Measurements from ENCODE around the gene NPTXR. TPM values are rescaled to one million over a fixed set of nuclear protein-coding genes. Genes with fewer than 3 reads are reported as not detected.
A peak's percentile ranks its signal among the peaks of the same experiment; 100 is the strongest.

Gene NPTXR
- total RNA-seq, 2 experiments from 2014 or later, result 4.2 to 4.6 TPM

DNA sequence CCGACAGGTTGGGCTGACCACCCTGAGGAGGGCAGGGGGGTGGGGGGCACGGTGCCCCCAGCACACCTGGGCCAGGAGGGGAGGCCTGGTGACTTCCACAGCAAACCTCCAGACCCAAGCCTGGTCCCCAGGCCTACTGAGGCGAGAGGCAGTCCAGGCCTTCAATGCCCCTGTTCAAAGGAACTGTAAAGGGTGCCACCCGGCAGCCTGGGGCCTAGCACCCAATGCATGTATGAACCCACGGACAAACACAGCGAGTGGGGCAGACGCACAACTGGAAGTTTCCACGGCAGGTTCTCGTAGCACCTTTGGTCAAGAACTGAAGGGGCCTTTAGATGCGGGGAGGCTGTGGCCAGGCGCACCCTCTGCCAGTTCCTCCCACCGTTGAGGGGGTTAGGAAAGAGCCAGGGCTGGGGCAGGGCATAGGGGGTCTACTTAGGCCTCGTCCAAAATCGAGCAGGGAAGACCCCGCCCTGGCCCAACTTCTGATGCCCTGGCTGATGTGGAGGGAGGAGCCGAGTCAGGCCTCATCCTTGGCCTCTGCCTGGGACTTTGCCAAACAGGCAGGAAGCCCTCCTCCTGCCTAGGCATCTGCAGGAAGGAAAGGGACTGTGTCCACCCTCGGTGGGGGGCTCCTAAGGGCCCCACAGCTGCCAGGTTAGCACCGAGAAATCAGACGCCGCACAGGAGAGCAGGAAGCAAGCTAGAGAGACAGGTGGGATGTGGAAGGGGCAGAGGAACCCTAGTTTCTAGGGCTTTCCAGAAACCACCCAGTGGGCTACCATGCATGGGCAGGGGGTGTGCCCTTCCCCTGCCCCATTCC is 21.6 kb upstream of the NPTXR start:
- POLR2A ChIA-PET, result no interaction called here
- Histone ChIP-seq H3K36me3 (ENCODE audit: insufficient read depth, low read length) (peaks cover 36% of the 10 kb centered on the region), H3K9me3 (ENCODE audit: control insufficient read depth in 1 of 2, insufficient read depth in 1 of 2, low read length in 2 of 2) (no peaks in the 10 kb centered on the region), H3K27me3 (ENCODE audit: control insufficient read depth in 1 of 2, insufficient read depth in 2 of 2, low read length in 2 of 2) (no peaks in the 10 kb centered on the region), H3K4me3 (ENCODE audit: low read length) (no peak overlapping the region), H3K4me1 (ENCODE audit: insufficient read depth, low read length) (peaks cover 43% of the 10 kb centered on the region), H3K27ac (ENCODE audit: low read depth in 1 of 2, low read length in 2 of 2) (no peak overlapping the region)
- Mint-ChIP-seq H3K27ac (no peak overlapping the region), H3K4me1 (ENCODE audit: low read depth) (peaks cover 26% of the 10 kb centered on the region), H3K27me3 (no peaks in the 10 kb centered on the region), H3K36me3 (ENCODE audit: low read depth) (peaks cover 24% of the 10 kb centered on the region), H3K9me3 (no peaks in the 10 kb centered on the region), H3K4me3 (no peak overlapping the region)
- DNase-seq (peak in 2 of 14 experiments; percentile 9 to 30), ATAC-seq (ENCODE audit: poor library complexity) (no peak)
- CTCF ChIA-PET, result no interaction called here
- TF ChIP-seq, protein P1, sequence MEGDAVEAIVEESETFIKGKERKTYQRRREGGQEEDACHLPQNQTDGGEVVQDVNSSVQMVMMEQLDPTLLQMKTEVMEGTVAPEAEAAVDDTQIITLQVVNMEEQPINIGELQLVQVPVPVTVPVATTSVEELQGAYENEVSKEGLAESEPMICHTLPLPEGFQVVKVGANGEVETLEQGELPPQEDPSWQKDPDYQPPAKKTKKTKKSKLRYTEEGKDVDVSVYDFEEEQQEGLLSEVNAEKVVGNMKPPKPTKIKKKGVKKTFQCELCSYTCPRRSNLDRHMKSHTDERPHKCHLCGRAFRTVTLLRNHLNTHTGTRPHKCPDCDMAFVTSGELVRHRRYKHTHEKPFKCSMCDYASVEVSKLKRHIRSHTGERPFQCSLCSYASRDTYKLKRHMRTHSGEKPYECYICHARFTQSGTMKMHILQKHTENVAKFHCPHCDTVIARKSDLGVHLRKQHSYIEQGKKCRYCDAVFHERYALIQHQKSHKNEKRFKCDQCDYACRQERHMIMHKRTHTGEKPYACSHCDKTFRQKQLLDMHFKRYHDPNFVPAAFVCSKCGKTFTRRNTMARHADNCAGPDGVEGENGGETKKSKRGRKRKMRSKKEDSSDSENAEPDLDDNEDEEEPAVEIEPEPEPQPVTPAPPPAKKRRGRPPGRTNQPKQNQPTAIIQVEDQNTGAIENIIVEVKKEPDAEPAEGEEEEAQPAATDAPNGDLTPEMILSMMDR (IDR thresholded peaks at IDR 0.05), result no peak
- intact Hi-C loops (cut with DNase I, micrococcal nuclease), result loop anchor here in 1 of 2 experiments (5.0 kb wide), 1 partner anchor 62 kb away; no protein-coding TSS in a partner anchor

DNA sequence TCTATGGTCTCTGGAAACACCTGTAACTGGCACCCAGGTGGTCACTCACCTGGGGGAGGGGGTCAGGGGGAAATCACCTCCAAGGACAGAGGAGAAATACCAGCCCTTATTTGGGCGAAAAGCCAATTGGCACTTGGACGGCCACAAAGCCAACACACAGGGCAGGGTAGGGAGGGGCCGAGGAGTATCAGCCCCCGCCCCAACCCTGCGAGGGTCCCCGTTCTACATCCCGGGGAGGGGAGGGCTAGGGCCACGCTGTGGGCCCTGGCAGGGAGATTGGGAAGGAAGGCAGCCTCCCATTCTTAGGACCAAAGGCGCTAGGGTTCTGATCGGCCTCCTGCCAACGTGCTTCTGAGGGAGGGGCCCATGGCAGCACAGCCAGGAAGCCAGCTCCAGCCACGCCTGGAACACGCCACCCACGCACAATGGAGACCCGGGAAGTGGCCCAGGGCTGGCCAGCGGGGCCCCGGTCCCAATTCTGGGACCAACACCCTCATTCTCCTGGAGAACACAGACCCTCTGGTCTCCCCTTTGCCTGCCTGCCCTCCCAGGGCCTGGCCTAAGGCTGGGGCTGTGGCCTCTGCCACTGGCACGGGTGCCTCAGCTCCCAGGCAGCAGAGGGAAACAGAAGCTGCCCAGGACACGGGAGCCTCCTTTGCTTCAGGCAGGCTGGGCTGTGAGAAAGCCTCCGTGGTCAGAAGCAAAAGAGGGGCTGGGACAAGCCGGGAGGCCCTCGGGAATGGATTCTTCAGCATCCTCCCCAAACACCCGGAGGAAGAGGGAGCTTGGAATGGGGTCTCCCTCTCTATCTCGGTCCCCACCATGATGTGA is 20.7 kb upstream of the NPTXR start:
- TF ChIP-seq, protein P1 (IDR thresholded peaks at IDR 0.05), result no peak
- Histone ChIP-seq H3K4me1 (ENCODE audit: insufficient read depth, low read length) (peaks cover 39% of the 10 kb centered on the region), H3K9me3 (ENCODE audit: control insufficient read depth in 1 of 2, insufficient read depth in 1 of 2, low read length in 2 of 2) (no peaks in the 10 kb centered on the region), H3K36me3 (ENCODE audit: insufficient read depth, low read length) (peaks cover 34% of the 10 kb centered on the region), H3K27ac (ENCODE audit: low read depth in 1 of 2, low read length in 2 of 2) (no peak overlapping the region), H3K4me3 (ENCODE audit: low read length) (no peak overlapping the region), H3K27me3 (ENCODE audit: control insufficient read depth in 1 of 2, insufficient read depth in 2 of 2, low read length in 2 of 2) (no peaks in the 10 kb centered on the region)
- Mint-ChIP-seq H3K4me1 (ENCODE audit: low read depth) (peaks cover 19% of the 10 kb centered on the region), H3K36me3 (ENCODE audit: low read depth) (peaks cover 18% of the 10 kb centered on the region), H3K27me3 (no peaks in the 10 kb centered on the region), H3K27ac (no peak overlapping the region), H3K9me3 (no peaks in the 10 kb centered on the region), H3K4me3 (no peak overlapping the region)
- CTCF ChIA-PET, result no interaction called here
- intact Hi-C loops (cut with DNase I, micrococcal nuclease), result loop anchor here in 1 of 2 experiments (5.0 kb wide), 1 partner anchor 63 kb away; no protein-coding TSS in a partner anchor
- no peak for ATAC-seq (ENCODE audit: poor library complexity)
- DNase-seq, result peak in 2 of 14 experiments; percentile 22 to 31
- POLR2A ChIA-PET, result interaction anchor here (0.6 to 1.5 kb wide), 2 partner anchors 8 to 139 kb away, joined by 3 to 5 read pairs; partner anchors contain the start of gene CBX6

DNA sequence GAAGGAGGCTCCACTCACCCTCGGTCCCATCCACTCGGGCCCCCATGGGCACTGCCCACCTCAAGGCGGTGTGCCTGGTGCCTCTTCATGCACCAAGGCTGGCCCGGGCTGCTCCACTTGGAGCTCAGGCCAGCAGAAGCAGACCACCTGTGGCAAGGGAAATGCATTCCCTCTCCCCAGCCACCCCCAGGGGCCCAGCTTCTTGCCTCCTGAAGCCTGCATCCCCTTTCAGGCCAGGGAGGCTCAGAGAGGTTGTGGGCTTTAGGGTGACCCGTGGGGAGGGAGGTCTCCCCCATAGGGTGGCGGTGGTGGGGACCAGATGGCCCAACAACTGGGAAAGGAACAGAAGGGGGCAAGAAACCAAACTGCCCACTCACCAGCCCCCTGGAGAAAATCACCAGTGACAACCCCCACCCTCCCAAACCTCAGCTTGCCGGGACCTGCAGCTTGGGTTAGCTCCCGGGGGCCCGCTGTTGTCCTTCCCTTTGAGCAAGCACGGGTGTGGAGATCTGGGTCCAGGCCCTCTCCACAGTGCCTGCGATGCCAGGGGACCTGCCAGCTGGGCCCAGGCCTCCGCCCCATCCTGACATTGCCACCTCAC is 19.8 kb upstream of the NPTXR start:
- CTCF ChIA-PET, result no interaction called here
- H3K4me1 Mint-ChIP-seq (ENCODE audit: low read depth), result peaks cover 9% of the 10 kb centered on the region
- Histone ChIP-seq H3K4me1 (ENCODE audit: insufficient read depth, low read length) (peaks cover 30% of the 10 kb centered on the region), H3K9me3 (ENCODE audit: control insufficient read depth in 1 of 2, insufficient read depth in 1 of 2, low read length in 2 of 2) (no peaks in the 10 kb centered on the region), H3K4me3 (ENCODE audit: low read length) (no peak overlapping the region), H3K27me3 (ENCODE audit: control insufficient read depth in 1 of 2, insufficient read depth in 2 of 2, low read length in 2 of 2) (no peaks in the 10 kb centered on the region), H3K36me3 (ENCODE audit: insufficient read depth, low read length) (peaks cover 27% of the 10 kb centered on the region), H3K27ac (ENCODE audit: low read depth in 1 of 2, low read length in 2 of 2) (no peak overlapping the region)
- H3K4me3 Mint-ChIP-seq, result no peak overlapping the region
- no peak overlapping the region for H3K27ac Mint-ChIP-seq
- DNase-seq (peak in 2 of 14 experiments; percentile 10 to 24), ATAC-seq (ENCODE audit: poor library complexity) (no peak)
- H3K27me3 Mint-ChIP-seq, result no peaks in the 10 kb centered on the region
- intact Hi-C loops (cut with DNase I, micrococcal nuclease), result no loop called here
- TF ChIP-seq, protein P1 (IDR thresholded peaks at IDR 0.05), result no peak
- peaks cover 15% of the 10 kb centered on the region for H3K36me3 Mint-ChIP-seq (ENCODE audit: low read depth)
- POLR2A ChIA-PET, result interaction anchor here (0.6 to 1.5 kb wide), 2 partner anchors 9 to 140 kb away, joined by 3 to 5 read pairs; partner anchors contain the start of gene CBX6
- no peaks in the 10 kb centered on the region for H3K9me3 Mint-ChIP-seq

Data from CD4-positive, alpha-beta T cell (primary cell).